Pancreas (tissue), 10 donors: ENCODE measurements around the gene MAIP1. TPM values are rescaled to one million over a fixed set of nuclear protein-coding genes. Genes with fewer than 3 reads are reported as not detected.
A peak's percentile ranks its signal among the peaks of the same experiment; 100 is the strongest.

Experiments
- ATAC-seq, 4 donors: fragments of 200-7000 bp; cut with Tn5 transposase; one replicate each; pipeline versions ENCODE4 v1.8.0 to v1.9.1; 2020; ENCODE audit warnings: mild to moderate bottlenecking in 4 of 4, moderate library complexity in 4 of 4
- DNase-seq, 6 donors: peaks; one replicate each; pipeline ENCODE4 v3.0.0-alpha.2; 2020
- FAIRE-seq: peaks from 2 replicates; lab custom pipeline; 2012; peaks lifted over from hg19 to GRCh38; lab: Jason Lieb, UNC
- H3K27ac ChIP-seq, 4 donors: fragments of 200-600 bp; sonication (generic); 1 replicate in 3 of 4; 2 replicates in 1 of 4; pipeline versions ENCODE4 v1.5.0 to v1.8.0; 2020
- H3K27me3 ChIP-seq, 4 donors: fragments of 200-600 bp; one replicate each; pipeline ENCODE4 v1.8.0; 2021
- H3K36me3 ChIP-seq, 3 donors: fragments of 200-600 bp; sonication (generic) in 1 of 3; one replicate each; pipeline versions ENCODE4 v1.5.0 to v1.8.0; 2020 to 2021
- H3K4me1 ChIP-seq, 3 donors: fragments of 200-600 bp; one replicate each; pipeline ENCODE4 v1.8.0; 2021
- H3K4me3 ChIP-seq, 4 donors: fragments of 200-600 bp; sonication (generic) in 2 of 4; one replicate each; pipeline versions ENCODE4 v1.5.0 to v1.8.0; 2020 to 2021
- H3K9me3 ChIP-seq, 4 donors: fragments of 200-600 bp; one replicate each; pipeline ENCODE4 v1.8.0; 2021
- CTCF ChIP-seq, 4 donors: fragments of 200-600 bp; sonication (generic) in 3 of 4; IDR thresholded peaks; one replicate each; pipeline versions ENCODE4 v1.5.0 to v1.8.0; 2021; ENCODE audit warnings: antibody characterized with exemption in 4 of 4
- WGBS, 2 donors: extraction: QIAGEN DNeasy Blood & Tissue Kit; methylation state at CpG; one replicate each; pipeline ENCODE4 v1.1.7; 2013; 5-methylcytosine and 5-hydroxymethylcytosine counted together
- intact Hi-C, 3 donors: fragments of 100-400 bp; cut with DNase I; formaldehyde crosslinking; loops; one replicate each; pipeline versions ENCODE4 v1.11.1 to v1.14.2; 2022
- polyA plus RNA-seq, 2 donors: library from polyadenylated mRNA; stranded (reverse); fragments of 200-250 nt; gene quantifications; one replicate each; pipeline ENCODE4 v1.2.3, GENCODE V29; 2013
- total RNA-seq, 6 donors: library from RNA; stranded (reverse); fragmentation: NEBNext Ultra II Directional in 4 of 6; extraction: Animal tissue kit (Norgen Biotek cat#: 25700) in 4 of 6; gene quantifications; one replicate each; pipeline versions ENCODE4 v1.2.1 to v1.2.4, GENCODE V29; 2021 to 2023
- donor health status: healthy with polysubstance abuse.
- donor health status: DM: no; HTN: no; CAD: no; lungs with moderate emphysema.
- donor health status: DM: no; HTN: no; CAD: no.
- donor health status: control.
- donor health status: control.
- donor health status: Bipolar disorder and iron deficiency.
- donor health status: DM: yes; HTN: yes; CAD: no.
- donor health status: DM: no; HTN: no; CAD: no.
- donor health status: DM: no; HTN: no; CAD: no.
- donor health status: DM: yes; HTN: yes; CAD: no.

Gene MAIP1
- total and polyA plus RNA-seq, 8 donors = 3.6 to 8.8 (median 6.4) TPM

GRCh38 chr2:199977984-199978415, 22.6 kb downstream of the MAIP1 start:
- Histone ChIP-seq H3K27ac (peak overlapping the region in 1 of 4 donors; percentile 15), H3K9me3 (no peaks in the 10 kb centered on the region), H3K36me3 (no peaks in the 10 kb centered on the region), H3K27me3 (no peaks in the 10 kb centered on the region), H3K4me3 (no peak overlapping the region), H3K4me1 (peaks cover 0 to 12% (median 4%) of the 10 kb centered on the region in 3 donors)
- intact Hi-C loops = loop anchor here in 2 of 3 donors (10.0 kb wide), 2 partner anchors 497 to 727 kb away; no protein-coding TSS in a partner anchor
- no peak for FAIRE-seq
- no peak for DNase-seq
- no peak for TF ChIP-seq CTCF (IDR thresholded peaks at IDR 0.05)
- ATAC-seq = peak in 3 of 4 donors; percentile 44 to 71 (median 65)

GRCh38 chr2:199979398-199979797, 24.0 kb downstream of the MAIP1 start:
- WGBS, 2 donors = 62 to 74% methylated on average over 5 of the region's 5 CpGs
- Histone ChIP-seq H3K27me3 (no peaks in the 10 kb centered on the region), H3K4me1 (peaks cover 0 to 12% (median 4%) of the 10 kb centered on the region in 3 donors), H3K36me3 (no peaks in the 10 kb centered on the region), H3K27ac (no peak overlapping the region), H3K4me3 (no peak overlapping the region), H3K9me3 (no peaks in the 10 kb centered on the region)
- DNase-seq = no peak
- no peak for FAIRE-seq
- TF ChIP-seq CTCF (IDR thresholded peaks at IDR 0.05) = no peak
- peak in 3 of 4 donors; percentile 9 to 24 (median 11) for ATAC-seq
- intact Hi-C loops = loop anchor here in 2 of 3 donors (10.0 kb wide), 2 partner anchors 495 to 725 kb away; no protein-coding TSS in a partner anchor

GRCh38 chr2:199979832-199980628, 24.6 kb downstream of the MAIP1 start:
- peak; percentile 58 to 79 (median 76) for TF ChIP-seq CTCF (IDR thresholded peaks at IDR 0.05)
- Histone ChIP-seq H3K27ac (no peak overlapping the region), H3K4me1 (peaks cover 0 to 12% (median 4%) of the 10 kb centered on the region in 3 donors), H3K4me3 (peak overlapping the region in 1 of 4 donors; percentile 9), H3K27me3 (no peaks in the 10 kb centered on the region), H3K36me3 (no peaks in the 10 kb centered on the region), H3K9me3 (no peaks in the 10 kb centered on the region)
- FAIRE-seq (peak; percentile 71), DNase-seq (peak; percentile 61 to 98 (median 82)), ATAC-seq (peak; percentile 80 to 88 (median 88))
- 11 to 13% methylated on average over 12 of the region's 12 CpGs for WGBS, 2 donors
- intact Hi-C loops = loop anchor here in 2 of 3 donors (10.0 kb wide), 3 partner anchors 325 to 725 kb away; partner anchors contain the start of gene SPATS2L (in 1 of the 2)

- H3K9me3 ChIP-seq = no peaks in the 10 kb centered on the region
- FAIRE-seq (no peak), DNase-seq (no peak), ATAC-seq (no peak)
- no peak overlapping the region for H3K4me3 ChIP-seq
- intact Hi-C loops = loop anchor here in 1 of 3 donors (10.0 kb wide), 2 partner anchors 323 to 493 kb away; partner anchors contain the start of gene SPATS2L
- H3K36me3 ChIP-seq = no peaks in the 10 kb centered on the region
- no peaks in the 10 kb centered on the region for H3K27me3 ChIP-seq
- no peak overlapping the region for H3K27ac ChIP-seq
- peaks cover 0 to 12% (median 4%) of the 10 kb centered on the region in 3 donors for H3K4me1 ChIP-seq
- 81 to 87% methylated on average over 5 of the region's 5 CpGs for WGBS, 2 donors
- TF ChIP-seq CTCF (IDR thresholded peaks at IDR 0.05) = no peak
These were observed 26.9 kb downstream of the MAIP1 start for GRCh38 chr2:199982126-199982843.
